CD4-positive, alpha-beta T cell (primary cell): ENCODE measurements around the gene GPRC5A. TPM values are rescaled to one million over a fixed set of nuclear protein-coding genes. Genes with fewer than 3 reads are reported as not detected.

Experiments used
- ATAC-seq: fragments of 200-7000 bp; cut with Tn5 transposase; one replicate; pipeline ENCODE4 v1.10.0; 2022; ENCODE audit warnings: mild to moderate bottlenecking; ENCODE audit not compliant: poor library complexity
- CTCF ChIA-PET: fragments of 350-600 bp; sonication (Branson Sonifier 250); formaldehyde crosslinking; loops from one replicate; lab custom pipeline; 2021; ENCODE audit warnings: antibody characterized with exemption, inconsistent platforms; lab: Charles Lee
- POLR2A ChIA-PET: fragments of 350-600 bp; sonication (Branson Sonifier 250); formaldehyde crosslinking; loops from one replicate; lab custom pipeline; 2021; ENCODE audit warnings: antibody characterized with exemption, inconsistent platforms; lab: Charles Lee
- DNase-seq, 14 experiments: peaks; one replicate each; pipeline ENCODE4 v3.0.0-alpha.2; 2013 to 2020; ENCODE audit warnings: mixed read lengths in 2 of 14
- H3K27ac ChIP-seq, 2 donors: one replicate each; pipeline versions ENCODE4 v1.5.1 to v1.7.0; 2013; ENCODE audit warnings: low read length in 2 of 2, low read depth in 1 of 2, mild to moderate bottlenecking in 1 of 2
- H3K27me3 ChIP-seq, 2 experiments: 1 replicate in 1 of 2; 2 replicates in 1 of 2; pipeline versions ENCODE4 v1.6.1 to v1.7.0; 2013; ENCODE audit warnings: low read length in 2 of 2, control low read depth in 1 of 2, mild to moderate bottlenecking in 1 of 2, moderate library complexity in 1 of 2; ENCODE audit not compliant: insufficient read depth in 2 of 2, control insufficient read depth in 1 of 2
- H3K36me3 ChIP-seq: one replicate; pipeline ENCODE4 v1.6.1; 2013; ENCODE audit warnings: low read length, control low read depth; ENCODE audit not compliant: insufficient read depth
- H3K4me1 ChIP-seq: one replicate; pipeline ENCODE4 v1.6.1; 2013; ENCODE audit warnings: low read length, control low read depth; ENCODE audit not compliant: insufficient read depth
- H3K4me3 ChIP-seq: one replicate; pipeline ENCODE4 v1.5.1; 2013; ENCODE audit warnings: mild to moderate bottlenecking, low read length, moderate library complexity
- H3K9me3 ChIP-seq, 2 experiments: 1 replicate in 1 of 2; 2 replicates in 1 of 2; pipeline versions ENCODE4 v1.6.1 to v1.7.0; 2013; ENCODE audit warnings: low read length in 2 of 2, mild to moderate bottlenecking in 2 of 2, control low read depth in 1 of 2, moderate library complexity in 1 of 2; ENCODE audit not compliant: control insufficient read depth in 1 of 2, insufficient read depth in 1 of 2
- H3K27ac Mint-ChIP-seq: one replicate; pipeline ENCODE4 v1.8.0; 2020; ENCODE audit warnings: mixed read lengths
- H3K27me3 Mint-ChIP-seq: one replicate; pipeline ENCODE4 v1.8.0; 2021; ENCODE audit warnings: mixed read lengths
- H3K36me3 Mint-ChIP-seq: one replicate; pipeline ENCODE4 v1.8.0; 2021; ENCODE audit warnings: low read depth, mixed read lengths
- H3K4me1 Mint-ChIP-seq: one replicate; pipeline ENCODE4 v1.8.0; 2021; ENCODE audit warnings: low read depth, mixed read lengths
- H3K4me3 Mint-ChIP-seq: one replicate; pipeline ENCODE4 v1.8.0; 2020; ENCODE audit warnings: mild to moderate bottlenecking, mixed read lengths
- H3K9me3 Mint-ChIP-seq: one replicate; pipeline ENCODE4 v1.8.0; 2020; ENCODE audit warnings: mixed read lengths
- CTCF ChIP-seq: fragments of 200-600 bp; IDR thresholded peaks from one replicate; pipeline ENCODE4 v1.8.0; 2022; ENCODE audit warnings: antibody characterized with exemption, mild to moderate bottlenecking
- intact Hi-C, 2 experiments: fragments of 100-400 bp; cut with DNase I in 1 of 2; cut with micrococcal nuclease in 1 of 2; formaldehyde crosslinking; loops; one replicate each; pipeline versions ENCODE4 v1.15.1 to v1.9.0; 2023 to 2025; cut with DNase I, micrococcal nuclease
- total RNA-seq, 174 experiments: library from RNA in 2 of 174; stranded (reverse) in 2 of 174; gene quantifications; one replicate each; pipeline ENCODE4 v1.2.3 and lab custom pipeline; 2021 to 2026

The GPRC5A gene
- total RNA-seq, 2 experiments from 2014 or later: 0.14 to 0.47 TPM

DNA sequence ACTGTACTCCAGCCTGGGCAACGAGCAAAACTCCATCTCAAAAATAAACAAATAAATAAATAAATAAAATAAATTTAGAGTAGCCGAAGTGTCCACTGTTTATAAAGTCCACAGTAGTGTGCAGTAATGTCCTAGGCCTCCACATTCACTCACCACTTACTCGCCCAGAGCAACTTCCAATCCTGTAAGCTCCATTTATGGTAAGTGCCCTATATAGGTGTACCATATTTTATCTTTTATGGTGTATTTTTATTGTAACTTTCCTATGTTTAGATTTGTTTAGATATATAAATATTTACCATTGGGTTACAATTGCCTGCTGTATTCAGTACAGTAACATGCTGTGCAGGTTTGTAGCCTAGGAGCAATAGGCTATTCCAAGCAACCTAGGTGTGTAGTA lies 37.9 kb upstream of the GPRC5A start:
- peaks cover 8% of the 10 kb centered on the region for H3K4me1 Mint-ChIP-seq
- ATAC-seq (no peak), DNase-seq (no peak)
- ChIA-PET CTCF (no interaction called here), POLR2A (no interaction called here)
- intact Hi-C loops: no loop called here
- H3K9me3 Mint-ChIP-seq: peaks cover 3% of the 10 kb centered on the region
- H3K27me3 ChIP-seq: no peaks in the 10 kb centered on the region
- H3K9me3 ChIP-seq: no peaks in the 10 kb centered on the region
- H3K4me3 Mint-ChIP-seq: no peak overlapping the region
- H3K27ac ChIP-seq: no peak overlapping the region
- H3K36me3 Mint-ChIP-seq: no peaks in the 10 kb centered on the region
- H3K4me1 ChIP-seq: no peaks in the 10 kb centered on the region
- H3K27ac Mint-ChIP-seq: no peak overlapping the region
- no peak overlapping the region for H3K4me3 ChIP-seq
- no peaks in the 10 kb centered on the region for H3K36me3 ChIP-seq
- no peaks in the 10 kb centered on the region for H3K27me3 Mint-ChIP-seq
- no peak for TF ChIP-seq CTCF

- Histone ChIP-seq H3K4me1 (no peaks in the 10 kb centered on the region), H3K27me3 (no peaks in the 10 kb centered on the region), H3K36me3 (no peaks in the 10 kb centered on the region), H3K4me3 (no peak overlapping the region), H3K9me3 (peaks cover 0 to 3% of the 10 kb centered on the region in 2 experiments), H3K27ac (no peak overlapping the region)
- Mint-ChIP-seq H3K36me3 (peaks cover 17% of the 10 kb centered on the region), H3K27me3 (no peaks in the 10 kb centered on the region), H3K4me1 (no peaks in the 10 kb centered on the region), H3K4me3 (no peak overlapping the region), H3K27ac (no peak overlapping the region), H3K9me3 (no peaks in the 10 kb centered on the region)
- no peak for TF ChIP-seq CTCF
- ChIA-PET POLR2A (no interaction called here), CTCF (no interaction called here)
- DNase-seq (no peak), ATAC-seq (no peak)
- intact Hi-C loops: no loop called here
These were observed 31.7 kb upstream of the GPRC5A start for GRCh38 chr12:12859690-12860089.

DNA sequence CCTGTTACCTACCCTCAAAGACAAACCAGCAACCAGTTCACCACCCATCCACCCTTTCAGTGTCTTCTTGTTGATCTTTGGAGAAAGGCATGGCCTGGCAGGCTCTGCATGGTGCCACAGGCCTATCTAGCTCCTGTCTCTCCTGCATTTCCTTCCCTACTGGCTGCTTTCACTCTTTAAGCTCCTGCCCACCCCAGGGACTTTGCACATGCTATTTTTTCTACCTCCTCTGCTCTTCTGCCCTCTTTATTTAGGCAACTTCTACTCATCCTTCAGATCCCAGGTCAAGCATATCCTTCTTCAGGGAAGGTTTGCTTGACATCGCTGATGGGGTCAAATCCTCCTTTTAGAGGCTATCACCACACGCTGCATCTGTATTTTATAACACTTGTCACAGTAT lies 27.1 kb upstream of the GPRC5A start:
- Histone ChIP-seq H3K4me1 (no peaks in the 10 kb centered on the region), H3K9me3 (no peaks in the 10 kb centered on the region), H3K4me3 (no peak overlapping the region), H3K27me3 (no peaks in the 10 kb centered on the region), H3K27ac (no peak overlapping the region), H3K36me3 (no peaks in the 10 kb centered on the region)
- H3K27me3 Mint-ChIP-seq: no peaks in the 10 kb centered on the region
- DNase-seq (no peak), ATAC-seq (no peak)
- POLR2A ChIA-PET: no interaction called here
- intact Hi-C loops: no loop called here
- TF ChIP-seq CTCF: no peak
- CTCF ChIA-PET: no interaction called here
- peaks cover 15% of the 10 kb centered on the region for H3K36me3 Mint-ChIP-seq
- H3K4me3 Mint-ChIP-seq: no peak overlapping the region
- H3K9me3 Mint-ChIP-seq: no peaks in the 10 kb centered on the region
- no peaks in the 10 kb centered on the region for H3K4me1 Mint-ChIP-seq
- H3K27ac Mint-ChIP-seq: no peak overlapping the region
